Sigmoid colon (tissue), 7 donors: ENCODE measurements around the gene RUNX1. TPM values are rescaled to one million over a fixed set of nuclear protein-coding genes. Genes with fewer than 3 reads are reported as not detected.

Experiments used
- DNase-seq: peaks from one replicate; pipeline ENCODE4 v3.0.0-alpha.2; 2019
- H3K27ac ChIP-seq, 4 donors: fragments of 200-600 bp; sonication (generic); one replicate each; pipeline ENCODE4 v1.5.1; 2016 to 2019; ENCODE audit warnings: mild to moderate bottlenecking in 1 of 4
- H3K27me3 ChIP-seq, 3 donors: fragments of 200-600 bp; sonication (generic); one replicate each; pipeline ENCODE4 v1.5.1; 2019; ENCODE audit warnings: mild to moderate bottlenecking in 1 of 3
- H3K36me3 ChIP-seq, 4 donors: fragments of 200-600 bp; sonication (generic); one replicate each; pipeline ENCODE4 v1.5.1; 2016 to 2019
- H3K4me1 ChIP-seq, 4 donors: fragments of 200-600 bp; sonication (generic); one replicate each; pipeline ENCODE4 v1.5.1; 2017 to 2019
- H3K4me3 ChIP-seq, 4 donors: fragments of 200-600 bp; sonication (generic); one replicate each; pipeline ENCODE4 v1.5.1; 2017 to 2019; ENCODE audit warnings: mild to moderate bottlenecking in 2 of 4, moderate library complexity in 1 of 4
- H3K9me3 ChIP-seq, 4 donors: fragments of 200-600 bp in 3 of 4; sonication (generic) in 3 of 4; one replicate each; pipeline versions ENCODE4 v1.5.1 to v1.6.1; 2013 to 2019
- EP300 ChIP-seq, 4 donors: sonication (generic); formaldehyde crosslinking; IDR thresholded peaks; one replicate each; pipeline ENCODE4 v1.6.1; 2017; ENCODE audit warnings: antibody characterized with exemption in 4 of 4
- POLR2A ChIP-seq, 2 donors: fragments of 450-650 bp; IDR thresholded peaks; one replicate each; pipeline ENCODE4 v1.6.1; 2016; ENCODE audit warnings: antibody characterized with exemption in 2 of 2, mild to moderate bottlenecking in 2 of 2, moderate library complexity in 2 of 2
- POLR2AphosphoS5 ChIP-seq, 4 donors: sonication (generic); formaldehyde crosslinking; IDR thresholded peaks; one replicate each; pipeline ENCODE4 v1.6.1; 2017; ENCODE audit warnings: antibody characterized with exemption in 4 of 4
- WGBS, 2 donors: extraction: QIAGEN DNeasy Blood & Tissue Kit; methylation state at CpG; one replicate each; pipeline ENCODE4 v1.1.7; 2013; 5-methylcytosine and 5-hydroxymethylcytosine counted together
- intact Hi-C: fragments of 100-400 bp; cut with DNase I; formaldehyde crosslinking; loops from one replicate; pipeline ENCODE4 v1.15.1; 2023
- polyA plus RNA-seq, 3 donors: library from polyadenylated mRNA; stranded (reverse); fragments of 200-250 nt; gene quantifications; one replicate each; pipeline ENCODE4 v1.2.3, GENCODE V29; 2013
- total RNA-seq, 4 donors: library from RNA; depleted of rRNA; stranded (reverse); fragments of >200 nt; gene quantifications; one replicate each; pipeline ENCODE4 v1.1.0, GENCODE V29; 2016
- TF ChIP-seq, protein P1 (sequence below), 4 experiments: fragments of 450-650 bp in 3 of 4; fragments of 200-600 bp in 1 of 4; IDR thresholded peaks; one replicate each; pipeline ENCODE4 v1.5.1; 2016 to 2019; ENCODE audit warnings: antibody characterized with exemption in 4 of 4, mild to moderate bottlenecking in 3 of 4, moderate library complexity in 2 of 4
- donor health status: healthy with polysubstance abuse.
- donor health status: Bipolar disorder and iron deficiency.
- donor health status: healthy.

RUNX1 gene
- total and polyA plus RNA-seq, 7 donors, result 2.8 to 23.3 (median 7.5) TPM

DNA sequence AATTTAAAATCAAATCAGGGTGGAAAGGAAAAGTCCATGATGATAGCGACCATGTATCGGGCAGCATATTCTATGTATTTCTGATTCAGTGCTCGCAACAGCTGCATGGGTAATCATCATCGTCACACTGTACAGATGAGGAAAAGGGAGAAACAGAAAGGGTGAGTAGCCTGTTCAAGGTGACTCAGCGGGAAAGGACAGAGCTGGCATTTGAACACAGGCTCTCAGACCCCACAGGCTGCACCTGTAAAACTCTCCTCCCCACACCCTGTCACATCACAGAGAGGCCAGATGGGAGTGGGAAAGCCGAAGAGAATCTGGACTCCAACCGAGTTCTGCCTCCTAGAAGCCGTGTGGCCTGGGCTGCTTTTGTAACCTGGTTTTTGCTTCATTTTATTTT is 14.0 kb downstream of the RUNX1 start:
- WGBS, 2 donors, result 93 to 97% methylated on average over 8 of the region's 8 CpGs
- H3K27me3 ChIP-seq, result no peaks in the 10 kb centered on the region
- no peak for DNase-seq
- intact Hi-C loops, result no loop called here
- H3K27ac ChIP-seq, result no peak overlapping the region
- H3K9me3 ChIP-seq, result no peaks in the 10 kb centered on the region
- no peaks in the 10 kb centered on the region for H3K36me3 ChIP-seq
- H3K4me3 ChIP-seq, result no peak overlapping the region
- no peak for TF ChIP-seq EP300 (IDR thresholded peaks at IDR 0.05)
- TF ChIP-seq, protein P1, sequence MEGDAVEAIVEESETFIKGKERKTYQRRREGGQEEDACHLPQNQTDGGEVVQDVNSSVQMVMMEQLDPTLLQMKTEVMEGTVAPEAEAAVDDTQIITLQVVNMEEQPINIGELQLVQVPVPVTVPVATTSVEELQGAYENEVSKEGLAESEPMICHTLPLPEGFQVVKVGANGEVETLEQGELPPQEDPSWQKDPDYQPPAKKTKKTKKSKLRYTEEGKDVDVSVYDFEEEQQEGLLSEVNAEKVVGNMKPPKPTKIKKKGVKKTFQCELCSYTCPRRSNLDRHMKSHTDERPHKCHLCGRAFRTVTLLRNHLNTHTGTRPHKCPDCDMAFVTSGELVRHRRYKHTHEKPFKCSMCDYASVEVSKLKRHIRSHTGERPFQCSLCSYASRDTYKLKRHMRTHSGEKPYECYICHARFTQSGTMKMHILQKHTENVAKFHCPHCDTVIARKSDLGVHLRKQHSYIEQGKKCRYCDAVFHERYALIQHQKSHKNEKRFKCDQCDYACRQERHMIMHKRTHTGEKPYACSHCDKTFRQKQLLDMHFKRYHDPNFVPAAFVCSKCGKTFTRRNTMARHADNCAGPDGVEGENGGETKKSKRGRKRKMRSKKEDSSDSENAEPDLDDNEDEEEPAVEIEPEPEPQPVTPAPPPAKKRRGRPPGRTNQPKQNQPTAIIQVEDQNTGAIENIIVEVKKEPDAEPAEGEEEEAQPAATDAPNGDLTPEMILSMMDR (IDR thresholded peaks at IDR 0.05), result no peak
- no peak for TF ChIP-seq POLR2AphosphoS5 (IDR thresholded peaks at IDR 0.05)
- no peak for TF ChIP-seq POLR2A (IDR thresholded peaks at IDR 0.05)
- H3K4me1 ChIP-seq, result no peaks in the 10 kb centered on the region

DNA sequence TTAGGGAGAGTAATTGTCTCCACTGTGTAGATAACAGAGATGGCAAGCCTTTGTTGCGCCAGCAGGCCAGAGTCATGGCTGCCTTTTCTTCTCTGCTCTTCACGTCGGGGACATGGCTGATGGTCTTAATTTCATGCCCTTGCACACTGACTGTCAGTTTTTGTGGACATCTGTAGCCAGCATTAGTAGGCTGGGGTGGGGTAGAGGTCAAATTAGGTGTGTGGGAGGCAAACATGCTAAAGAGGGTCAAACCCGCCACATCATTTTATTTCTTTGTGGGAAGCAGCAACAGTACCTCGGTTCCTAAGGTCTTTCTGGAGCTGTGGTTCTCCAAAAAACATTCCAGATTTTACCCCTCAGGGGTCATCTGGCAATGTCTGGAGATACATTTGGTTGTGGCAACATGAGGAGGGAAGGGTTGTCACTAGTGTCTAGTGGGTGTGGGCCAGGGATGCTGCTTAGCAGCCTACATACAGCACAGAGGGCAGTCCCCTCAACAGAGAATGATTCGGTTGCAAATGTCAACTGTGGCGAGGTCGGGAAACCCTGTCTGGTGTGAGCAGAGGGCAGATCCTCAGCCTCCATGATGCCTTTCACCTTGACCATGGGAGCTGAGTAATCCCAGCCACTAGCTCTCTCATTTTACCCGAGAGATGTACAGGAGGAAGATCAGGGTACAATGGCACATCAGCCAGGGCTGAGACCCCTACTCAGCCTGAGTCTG is 14.7 kb downstream of the RUNX1 start:
- intact Hi-C loops, result no loop called here
- no peaks in the 10 kb centered on the region for H3K36me3 ChIP-seq
- H3K9me3 ChIP-seq, result no peaks in the 10 kb centered on the region
- no peaks in the 10 kb centered on the region for H3K27me3 ChIP-seq
- DNase-seq, result no peak
- H3K4me3 ChIP-seq, result no peak overlapping the region
- 87 to 93% methylated on average over 9 of the region's 9 CpGs for WGBS, 2 donors
- no peaks in the 10 kb centered on the region for H3K4me1 ChIP-seq
- TF ChIP-seq POLR2AphosphoS5 (IDR thresholded peaks at IDR 0.05), result no peak
- TF ChIP-seq EP300 (IDR thresholded peaks at IDR 0.05), result no peak
- TF ChIP-seq POLR2A (IDR thresholded peaks at IDR 0.05), result no peak
- TF ChIP-seq, protein P1 (IDR thresholded peaks at IDR 0.05), result no peak
- no peak overlapping the region for H3K27ac ChIP-seq

DNA sequence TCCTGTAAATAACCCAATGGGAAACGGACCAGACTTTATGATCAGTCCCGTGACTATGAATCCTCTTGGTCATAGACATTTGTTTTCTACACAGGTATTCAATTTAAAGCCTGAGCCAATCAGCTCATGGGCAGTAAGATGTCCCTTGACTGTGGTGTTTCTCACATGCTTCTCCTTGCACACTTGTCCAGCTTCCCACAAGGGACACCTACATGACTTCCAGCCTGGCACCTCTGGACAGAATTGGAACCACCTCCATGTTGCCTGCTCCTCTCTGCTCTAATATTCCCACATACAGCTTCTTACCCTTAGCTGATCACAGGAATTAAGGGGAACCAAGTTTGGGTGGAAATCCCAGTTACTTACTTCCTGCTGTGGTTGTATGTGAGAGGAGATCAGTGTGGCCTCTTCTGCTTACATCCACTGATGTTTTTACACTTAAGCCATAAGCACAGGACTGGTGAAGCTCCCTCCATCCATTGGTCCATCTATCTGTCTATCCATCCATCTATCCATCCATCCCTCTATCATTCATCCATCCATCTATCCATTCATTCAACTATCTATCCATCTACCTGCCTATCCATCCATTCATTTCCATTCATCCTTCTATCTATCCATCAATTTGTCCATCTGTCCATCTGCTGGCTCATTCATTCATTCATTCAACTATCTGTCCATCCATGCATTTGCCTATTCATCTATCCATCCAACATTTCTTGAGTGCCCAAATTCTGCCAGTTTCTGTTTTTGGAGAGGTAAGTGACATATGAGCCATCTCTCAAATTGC is 16.4 kb downstream of the RUNX1 start:
- no peaks in the 10 kb centered on the region for H3K27me3 ChIP-seq
- no peak overlapping the region for H3K27ac ChIP-seq
- DNase-seq, result no peak
- H3K4me1 ChIP-seq, result no peaks in the 10 kb centered on the region
- TF ChIP-seq, protein P1 (IDR thresholded peaks at IDR 0.05), result no peak
- no peak for TF ChIP-seq POLR2A (IDR thresholded peaks at IDR 0.05)
- TF ChIP-seq EP300 (IDR thresholded peaks at IDR 0.05), result no peak
- no peak for TF ChIP-seq POLR2AphosphoS5 (IDR thresholded peaks at IDR 0.05)
- H3K9me3 ChIP-seq, result no peaks in the 10 kb centered on the region
- intact Hi-C loops, result no loop called here
- 89 to 98% methylated on average over 2 of the region's 2 CpGs for WGBS, 2 donors
- no peak overlapping the region for H3K4me3 ChIP-seq
- H3K36me3 ChIP-seq, result no peaks in the 10 kb centered on the region

DNA sequence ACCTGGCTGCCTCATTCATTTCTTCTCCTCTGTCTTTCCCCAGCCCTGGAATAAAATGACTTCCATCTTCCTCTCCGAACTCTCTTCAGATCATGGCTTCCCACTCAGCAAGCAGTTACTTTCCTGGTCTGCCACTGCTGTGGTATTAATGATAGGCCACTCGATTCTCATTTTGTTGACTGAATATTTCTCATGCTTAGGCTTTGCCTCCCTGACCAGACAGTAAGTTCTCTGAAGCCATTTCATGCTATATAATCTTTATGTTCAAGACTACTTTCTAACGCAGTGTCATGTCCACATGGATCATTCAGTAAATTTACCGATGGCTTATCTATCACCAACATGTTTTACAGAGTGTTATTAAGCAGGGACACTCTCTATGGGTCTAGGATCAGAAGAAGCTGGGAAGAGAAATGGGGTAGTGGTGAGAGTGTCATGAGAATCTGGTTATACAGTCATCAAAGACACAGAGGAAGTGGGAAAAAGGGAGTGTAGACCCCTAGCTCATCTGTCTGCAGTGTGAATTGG is 20.6 kb downstream of the RUNX1 start:
- 93 to 95% methylated on average over 4 of the region's 4 CpGs for WGBS, 2 donors
- H3K36me3 ChIP-seq, result no peaks in the 10 kb centered on the region
- DNase-seq, result no peak

More for the DNA sequence above, 20.6 kb downstream of the RUNX1 start:
- Histone ChIP-seq H3K27ac (no peak overlapping the region), H3K4me3 (no peak overlapping the region), H3K27me3 (no peaks in the 10 kb centered on the region), H3K4me1 (peaks cover 0 to 10% (median 0%) of the 10 kb centered on the region in 4 donors), H3K9me3 (no peaks in the 10 kb centered on the region)
- TF ChIP-seq POLR2AphosphoS5 (IDR thresholded peaks at IDR 0.05) (no peak), EP300 (IDR thresholded peaks at IDR 0.05) (no peak), POLR2A (IDR thresholded peaks at IDR 0.05) (no peak)
- TF ChIP-seq, protein P1 (IDR thresholded peaks at IDR 0.05), result no peak
- intact Hi-C loops, result no loop called here
